ENCODE measurements around the gene ELAVL2. TPM values are rescaled to one million over a fixed set of nuclear protein-coding genes. Genes with fewer than 3 reads are reported as not detected.

Gene ELAVL2
- total RNA-seq, 1 donor from 2014 or later: 0.51 TPM

DNA sequence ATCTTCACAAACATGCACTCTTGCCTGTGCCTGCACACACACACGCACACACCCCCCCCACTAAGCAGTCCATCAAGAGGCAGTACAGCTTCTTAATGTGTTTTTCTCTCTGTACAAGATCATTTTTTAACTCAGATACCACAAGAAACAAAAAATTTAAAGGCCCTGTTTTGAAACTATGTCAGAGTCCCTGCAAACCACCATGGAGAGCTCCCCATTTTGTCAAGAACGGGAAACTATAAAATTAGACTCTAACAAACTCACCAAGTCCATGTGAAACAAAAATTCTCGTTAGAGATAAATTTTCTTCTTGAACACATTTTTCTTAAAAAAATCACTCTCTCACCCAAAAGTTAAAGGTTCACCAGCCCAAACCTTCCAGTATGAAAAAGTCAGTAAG lies 86.3 kb downstream of the ELAVL2 start:
- no peak for TF ChIP-seq CTCF (IDR thresholded peaks at IDR 0.05)
- Mint-ChIP-seq H3K36me3 (ENCODE audit: unreplicated experiment) (no peaks in the 10 kb centered on the region), H3K27me3 (ENCODE audit: unreplicated experiment) (no peaks in the 10 kb centered on the region), H3K27ac (ENCODE audit: unreplicated experiment) (no peak overlapping the region), H3K4me1 (ENCODE audit: unreplicated experiment) (no peaks in the 10 kb centered on the region), H3K4me3 (ENCODE audit: unreplicated experiment) (no peak overlapping the region), H3K9me3 (ENCODE audit: unreplicated experiment) (peaks cover 4% of the 10 kb centered on the region)
- no peak for DNase-seq (ENCODE audit: extremely low spot score, unreplicated experiment)

- no peak for TF ChIP-seq CTCF (IDR thresholded peaks at IDR 0.05)
- Mint-ChIP-seq H3K27me3 (ENCODE audit: unreplicated experiment) (no peaks in the 10 kb centered on the region), H3K36me3 (ENCODE audit: unreplicated experiment) (no peaks in the 10 kb centered on the region), H3K4me1 (ENCODE audit: unreplicated experiment) (no peaks in the 10 kb centered on the region), H3K9me3 (ENCODE audit: unreplicated experiment) (peaks cover 4% of the 10 kb centered on the region), H3K27ac (ENCODE audit: unreplicated experiment) (no peak overlapping the region), H3K4me3 (ENCODE audit: unreplicated experiment) (no peak overlapping the region)
- no peak for DNase-seq (ENCODE audit: extremely low spot score, unreplicated experiment)
Observed at GRCh38 chr9:23736293-23736692, 89.7 kb downstream of the ELAVL2 start.

DNA sequence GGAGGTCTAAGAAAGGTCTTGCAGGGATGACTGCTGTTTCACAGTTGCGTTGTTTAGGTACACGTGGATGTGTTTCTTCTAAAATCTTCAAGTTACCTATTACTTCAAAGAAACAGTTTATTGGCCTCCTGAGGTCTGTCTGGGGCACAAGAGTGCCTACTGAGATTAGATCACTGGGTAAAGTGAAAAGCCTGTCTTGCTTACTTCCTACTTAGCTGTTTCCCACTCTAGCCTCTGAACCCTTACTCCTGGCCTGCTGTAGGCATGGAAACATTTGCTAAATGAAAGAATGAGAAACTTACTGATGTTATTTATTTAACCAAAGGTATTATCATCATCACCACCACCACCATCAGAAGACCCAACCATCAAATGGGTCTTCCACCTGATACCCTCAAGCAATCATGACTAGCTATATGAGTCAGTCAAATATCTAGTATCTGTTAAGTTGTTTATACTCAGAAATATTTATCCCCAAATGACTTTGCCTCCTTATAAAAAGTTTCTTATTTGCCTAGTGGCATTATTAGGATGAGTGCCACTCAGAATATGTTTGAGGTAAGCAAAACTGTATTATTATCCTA lies 92.5 kb downstream of the ELAVL2 start:
- Mint-ChIP-seq H3K36me3 (ENCODE audit: unreplicated experiment) (no peaks in the 10 kb centered on the region), H3K9me3 (ENCODE audit: unreplicated experiment) (peaks cover 4% of the 10 kb centered on the region), H3K4me1 (ENCODE audit: unreplicated experiment) (no peaks in the 10 kb centered on the region), H3K4me3 (ENCODE audit: unreplicated experiment) (no peak overlapping the region), H3K27ac (ENCODE audit: unreplicated experiment) (no peak overlapping the region), H3K27me3 (ENCODE audit: unreplicated experiment) (no peaks in the 10 kb centered on the region)
- DNase-seq (ENCODE audit: extremely low spot score, unreplicated experiment): no peak
- no peak for TF ChIP-seq CTCF (IDR thresholded peaks at IDR 0.05)

- DNase-seq (ENCODE audit: extremely low spot score, unreplicated experiment): no peak
- no peak overlapping the region for H3K27ac Mint-ChIP-seq (ENCODE audit: unreplicated experiment)
- H3K36me3 Mint-ChIP-seq (ENCODE audit: unreplicated experiment): no peaks in the 10 kb centered on the region
- no peaks in the 10 kb centered on the region for H3K9me3 Mint-ChIP-seq (ENCODE audit: unreplicated experiment)
- H3K27me3 Mint-ChIP-seq (ENCODE audit: unreplicated experiment): no peaks in the 10 kb centered on the region
- H3K4me3 Mint-ChIP-seq (ENCODE audit: unreplicated experiment): no peak overlapping the region
- TF ChIP-seq CTCF (IDR thresholded peaks at IDR 0.05): no peak
- H3K4me1 Mint-ChIP-seq (ENCODE audit: unreplicated experiment): no peaks in the 10 kb centered on the region
Observed at GRCh38 chr9:23731353-23731752, 94.7 kb downstream of the ELAVL2 start.

DNA sequence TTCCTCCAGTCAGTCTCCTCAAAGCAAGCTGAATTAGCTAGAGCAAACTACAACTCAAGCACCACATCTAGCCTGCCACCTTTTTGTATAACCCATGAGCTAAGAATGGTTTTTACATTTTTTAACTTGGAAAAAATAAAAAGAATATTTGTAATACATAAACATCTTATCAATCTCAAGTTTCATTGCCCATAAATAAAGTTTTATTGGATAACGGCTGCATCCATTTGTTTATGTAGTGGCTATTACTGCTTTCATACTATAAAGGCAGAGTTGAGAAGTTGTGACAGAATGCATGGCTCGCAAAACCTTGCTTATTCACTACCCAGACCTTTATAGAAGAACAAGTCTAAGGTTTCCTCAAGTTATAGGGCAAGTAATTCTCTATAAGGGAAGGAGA lies 95.7 kb downstream of the ELAVL2 start:
- Mint-ChIP-seq H3K27ac (ENCODE audit: unreplicated experiment) (no peak overlapping the region), H3K36me3 (ENCODE audit: unreplicated experiment) (no peaks in the 10 kb centered on the region), H3K27me3 (ENCODE audit: unreplicated experiment) (no peaks in the 10 kb centered on the region), H3K9me3 (ENCODE audit: unreplicated experiment) (no peaks in the 10 kb centered on the region), H3K4me1 (ENCODE audit: unreplicated experiment) (no peaks in the 10 kb centered on the region), H3K4me3 (ENCODE audit: unreplicated experiment) (no peak overlapping the region)
- no peak for TF ChIP-seq CTCF (IDR thresholded peaks at IDR 0.05)
- no peak for DNase-seq (ENCODE audit: extremely low spot score, unreplicated experiment)

Measured in osteocyte (in vitro differentiated cells).